CD4-positive, alpha-beta T cell treated with Interleukin-6 for 4 hours (primary cell): ENCODE results near the gene LRRC8B.

Experiments used
- DNase-seq: peaks from one replicate; pipeline ENCODE4 v3.0.0-alpha.2; 2020; ENCODE audit warnings: mixed read lengths

LRRC8B gene

DNA sequence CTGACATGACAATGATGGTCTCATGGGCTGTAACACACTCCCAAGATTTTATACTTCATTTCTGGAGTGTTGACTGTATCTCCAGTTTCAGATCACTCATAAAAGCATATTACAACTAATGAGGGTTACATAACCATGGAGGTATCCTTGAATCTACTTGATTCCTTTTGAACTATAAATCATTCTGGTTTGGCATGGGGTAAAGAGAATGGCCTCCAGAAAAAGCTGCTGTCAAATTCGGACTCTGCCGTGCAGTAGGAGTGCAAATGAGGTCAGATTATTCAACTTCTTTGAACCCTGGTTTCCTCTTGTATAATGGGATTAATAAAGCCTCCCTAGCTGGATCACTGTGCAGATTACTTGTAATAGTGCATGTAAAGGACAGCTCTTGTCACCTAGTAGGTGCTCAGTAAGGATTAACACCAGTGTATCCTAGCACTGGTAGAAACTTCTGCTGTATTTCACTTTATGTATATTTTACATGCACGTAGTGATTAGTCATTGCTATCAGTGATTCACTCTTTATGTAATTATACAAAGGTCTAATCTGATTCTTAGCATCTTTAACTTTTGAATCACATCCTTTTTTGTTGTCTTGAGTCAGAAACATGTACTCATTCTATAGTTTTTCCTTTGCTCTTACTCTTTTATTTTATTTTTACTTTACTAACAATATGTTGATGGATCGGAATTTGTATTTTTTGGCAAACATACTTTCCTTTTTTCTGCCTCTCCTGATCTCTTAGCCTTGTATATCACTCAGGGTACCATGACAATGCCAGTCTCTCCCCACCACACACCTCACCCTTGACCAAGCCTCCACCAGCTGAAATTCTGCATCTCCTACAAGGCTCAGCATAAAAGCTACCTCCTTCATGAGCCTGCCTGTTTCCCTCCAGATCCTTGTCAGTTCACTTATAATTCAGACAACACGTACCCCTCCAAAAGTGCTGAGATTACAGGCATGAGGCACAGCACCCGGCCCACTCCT is 111.5 kb downstream of the LRRC8B start:
- DNase-seq = peak; percentile 21

- no peak for DNase-seq
Measured at GRCh38 chr1:89637496-89637895, 112.9 kb downstream of the LRRC8B start.

GRCh38 chr1:89640440-89640839 is 115.8 kb downstream of the LRRC8B start:
- DNase-seq = no peak

DNA sequence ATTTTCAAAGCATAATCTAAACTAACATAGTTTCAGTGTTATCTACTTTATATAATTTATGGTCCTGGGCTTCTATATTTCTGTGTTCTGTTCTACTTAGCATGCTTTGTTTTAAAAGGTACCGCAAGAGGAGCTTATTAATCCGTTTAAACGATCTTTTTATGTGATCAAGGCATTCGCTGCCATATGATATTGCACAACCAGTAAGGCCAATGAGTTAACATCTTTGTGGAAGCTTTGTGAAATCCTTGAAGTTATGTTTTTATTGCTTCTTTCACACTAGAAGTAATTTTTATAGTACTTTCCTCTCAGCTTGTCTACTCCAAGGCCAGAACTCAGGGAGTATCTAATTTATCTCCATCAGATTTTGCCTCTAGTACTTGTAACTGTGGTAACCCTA is 117.2 kb downstream of the LRRC8B start:
- DNase-seq = no peak

- DNase-seq = no peak
Measured at GRCh38 chr1:89643577-89643976, 118.9 kb downstream of the LRRC8B start.

GRCh38 chr1:89644119-89644814 is 119.6 kb downstream of the LRRC8B start:
- no peak for DNase-seq

DNA sequence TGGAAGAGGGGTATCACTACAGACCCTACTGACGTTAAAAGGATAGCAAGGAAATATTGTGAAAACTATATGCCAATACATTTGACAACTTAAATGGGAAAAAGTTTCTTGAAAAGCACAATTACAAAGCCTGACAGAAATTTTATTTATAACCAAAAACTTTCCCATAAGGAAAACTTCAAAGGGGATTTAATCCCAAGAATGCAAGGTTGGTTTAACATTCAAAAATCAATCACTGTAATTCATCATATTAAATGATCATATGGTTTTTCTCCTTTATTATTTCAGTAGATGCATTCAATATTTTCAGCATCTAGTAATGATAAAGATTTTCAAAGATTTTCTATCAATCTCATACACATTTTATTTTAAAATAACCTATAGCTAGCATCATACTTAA is 121.6 kb downstream of the LRRC8B start:
- no peak for DNase-seq
